Omental fat pad (tissue), 4 donors: ENCODE measurements around the gene AVPR2. TPM values are rescaled to one million over a fixed set of nuclear protein-coding genes. Genes with fewer than 3 reads are reported as not detected.
A peak's percentile ranks its signal among the peaks of the same experiment; 100 is the strongest.

ENCODE experiments used
- ATAC-seq: fragments of 150-250 bp; one replicate; pipeline ENCODE4 v1.9.1; 2016; ENCODE audit warnings: mild to moderate bottlenecking, moderate library complexity; ENCODE audit not compliant: low FRiP score
- DNase-seq: peaks from one replicate; pipeline ENCODE4 v3.0.0-alpha.2; 2019; ENCODE audit warnings: low spot score
- total RNA-seq, 4 donors: library from RNA; depleted of rRNA; stranded (reverse); fragments of >200 nt; gene quantifications; one replicate each; pipeline ENCODE4 v1.1.0, GENCODE V29; 2016
- TF ChIP-seq, protein P1 (sequence below), 3 donors: fragments of 450-650 bp; IDR thresholded peaks; one replicate each; pipeline ENCODE4 v1.5.1; 2016 to 2017; ENCODE audit warnings: antibody characterized with exemption in 3 of 3, mild to moderate bottlenecking in 3 of 3, moderate library complexity in 2 of 3

The AVPR2 gene
- total RNA-seq, 4 donors from 2014 or later, result 0.74 to 22.7 (median 3.6) TPM

DNA sequence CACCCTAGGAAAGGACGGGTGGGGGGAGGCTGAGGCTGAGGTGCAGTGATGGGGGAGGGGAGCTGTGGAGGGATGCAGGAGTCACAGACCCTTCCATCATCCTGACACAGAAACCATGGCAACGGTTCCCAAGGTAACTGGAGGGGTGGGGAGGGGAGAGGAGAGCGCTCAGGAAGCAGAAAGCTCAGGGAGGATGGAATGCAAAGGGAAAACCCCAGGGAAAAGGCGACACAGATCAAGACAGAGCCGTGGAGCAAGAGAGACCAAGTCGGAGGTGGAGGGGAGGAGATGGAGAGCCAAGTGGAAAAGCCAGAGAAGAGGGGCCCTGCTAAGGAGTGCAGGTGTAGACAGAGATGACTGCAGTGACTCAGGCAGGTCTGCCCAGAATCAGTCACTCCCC, 33.0 kb upstream of the AVPR2 start:
- TF ChIP-seq, protein P1, sequence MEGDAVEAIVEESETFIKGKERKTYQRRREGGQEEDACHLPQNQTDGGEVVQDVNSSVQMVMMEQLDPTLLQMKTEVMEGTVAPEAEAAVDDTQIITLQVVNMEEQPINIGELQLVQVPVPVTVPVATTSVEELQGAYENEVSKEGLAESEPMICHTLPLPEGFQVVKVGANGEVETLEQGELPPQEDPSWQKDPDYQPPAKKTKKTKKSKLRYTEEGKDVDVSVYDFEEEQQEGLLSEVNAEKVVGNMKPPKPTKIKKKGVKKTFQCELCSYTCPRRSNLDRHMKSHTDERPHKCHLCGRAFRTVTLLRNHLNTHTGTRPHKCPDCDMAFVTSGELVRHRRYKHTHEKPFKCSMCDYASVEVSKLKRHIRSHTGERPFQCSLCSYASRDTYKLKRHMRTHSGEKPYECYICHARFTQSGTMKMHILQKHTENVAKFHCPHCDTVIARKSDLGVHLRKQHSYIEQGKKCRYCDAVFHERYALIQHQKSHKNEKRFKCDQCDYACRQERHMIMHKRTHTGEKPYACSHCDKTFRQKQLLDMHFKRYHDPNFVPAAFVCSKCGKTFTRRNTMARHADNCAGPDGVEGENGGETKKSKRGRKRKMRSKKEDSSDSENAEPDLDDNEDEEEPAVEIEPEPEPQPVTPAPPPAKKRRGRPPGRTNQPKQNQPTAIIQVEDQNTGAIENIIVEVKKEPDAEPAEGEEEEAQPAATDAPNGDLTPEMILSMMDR (IDR thresholded peaks at IDR 0.05), result no peak
- ATAC-seq (no peak), DNase-seq (no peak)

DNA sequence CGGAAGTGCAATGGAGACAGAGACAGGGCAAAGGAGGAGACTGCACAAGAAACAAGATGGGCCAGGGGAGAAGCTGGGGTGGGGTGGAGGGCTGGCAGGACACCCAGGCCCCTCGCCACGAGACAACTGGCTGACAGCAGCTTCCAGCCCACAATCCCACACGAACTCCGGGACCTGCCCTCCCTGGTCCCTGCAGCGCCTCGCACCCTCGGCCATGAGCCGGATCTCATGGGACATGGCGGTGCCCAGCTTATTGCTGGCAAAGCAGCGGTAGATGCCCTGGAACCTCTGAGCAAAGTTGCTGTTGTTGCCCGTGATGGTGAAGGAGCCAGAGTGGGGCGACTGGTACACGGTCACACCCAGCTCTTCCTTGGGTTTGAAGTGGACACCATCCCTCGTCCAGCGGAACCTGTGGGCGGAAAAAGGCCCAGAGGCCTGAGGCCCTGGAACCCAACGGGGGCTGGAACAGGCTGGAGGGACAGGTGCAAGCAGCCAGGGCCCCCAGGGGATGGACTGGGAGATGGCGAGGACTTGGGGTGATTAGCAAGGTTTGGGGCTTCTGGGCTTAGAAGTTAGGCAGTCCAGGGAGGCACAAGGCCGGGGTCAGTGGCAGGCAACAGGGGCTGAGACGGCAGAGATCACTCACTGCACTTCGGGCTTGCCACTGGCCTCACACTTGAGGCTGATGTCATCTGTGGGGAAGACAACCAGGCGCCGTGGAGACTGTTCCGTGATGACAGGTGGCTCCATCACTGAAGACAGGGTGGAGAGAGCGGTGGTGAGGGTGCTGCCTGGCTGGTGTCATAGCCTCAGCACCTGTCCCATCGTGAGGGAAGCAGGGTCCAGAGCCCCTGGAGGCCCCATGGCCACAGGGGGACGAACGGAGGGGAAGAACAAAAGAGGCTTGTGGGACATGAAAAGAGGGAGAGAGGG, 32.3 kb upstream of the AVPR2 start:
- no peak for DNase-seq
- TF ChIP-seq, protein P1 (IDR thresholded peaks at IDR 0.05), result no peak
- ATAC-seq, result no peak

GRCh38 chrX:153873282-153874084, 31.0 kb upstream of the AVPR2 start:
- no peak for ATAC-seq
- no peak for DNase-seq
- TF ChIP-seq, protein P1 (IDR thresholded peaks at IDR 0.05), result no peak

DNA sequence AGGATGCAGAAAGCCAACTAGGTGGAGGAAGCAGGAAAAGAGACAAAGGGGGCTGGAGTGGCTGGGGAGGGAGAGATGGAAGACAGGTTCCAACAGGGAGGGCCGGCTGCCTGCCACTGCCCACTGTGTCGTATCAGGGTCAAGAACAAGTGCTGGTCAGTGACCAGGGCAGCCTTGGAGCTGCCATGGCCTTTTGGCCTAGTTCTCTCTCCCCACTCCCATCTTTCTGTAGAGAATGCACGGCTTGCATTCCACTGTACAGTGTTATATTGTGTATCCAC, 30.4 kb upstream of the AVPR2 start:
- TF ChIP-seq, protein P1 (IDR thresholded peaks at IDR 0.05), result no peak
- ATAC-seq, result no peak
- DNase-seq, result no peak

DNA sequence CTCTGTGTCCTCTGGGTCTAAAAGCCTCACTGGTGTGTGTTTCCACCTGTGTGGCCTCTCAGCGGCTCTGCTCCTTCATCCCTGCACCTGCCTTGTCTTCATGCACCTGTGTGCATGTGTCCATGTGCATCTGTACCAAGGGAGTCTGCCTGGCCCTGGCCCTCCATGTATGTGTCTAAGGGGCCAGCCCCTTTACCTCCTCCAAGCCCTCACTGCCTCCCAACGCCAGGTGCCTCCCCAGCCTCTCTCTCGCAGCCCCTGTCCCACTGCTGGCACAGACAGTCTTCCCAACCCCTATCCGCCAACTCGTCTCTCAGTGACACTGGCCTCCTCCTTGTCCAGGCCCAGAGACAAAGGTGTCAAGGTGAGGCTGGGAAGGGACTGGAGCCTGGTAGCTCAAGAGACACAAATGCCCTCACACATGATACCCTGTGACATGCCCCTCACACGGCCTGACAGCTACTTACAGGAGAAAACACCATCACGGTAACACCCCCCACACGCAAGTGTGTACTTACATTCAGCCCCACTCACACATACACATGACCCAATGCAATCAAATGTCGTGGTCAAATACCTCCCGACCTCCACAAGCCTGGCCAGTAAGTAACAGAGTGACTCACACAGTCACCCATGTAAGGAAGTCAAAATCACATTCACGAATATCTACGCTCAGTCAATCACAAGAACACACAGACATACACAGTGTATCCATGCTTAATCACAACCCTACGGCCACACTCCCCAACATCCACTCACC, 29.9 kb upstream of the AVPR2 start:
- DNase-seq, result no peak
- TF ChIP-seq, protein P1 (IDR thresholded peaks at IDR 0.05), result no peak
- no peak for ATAC-seq

DNA sequence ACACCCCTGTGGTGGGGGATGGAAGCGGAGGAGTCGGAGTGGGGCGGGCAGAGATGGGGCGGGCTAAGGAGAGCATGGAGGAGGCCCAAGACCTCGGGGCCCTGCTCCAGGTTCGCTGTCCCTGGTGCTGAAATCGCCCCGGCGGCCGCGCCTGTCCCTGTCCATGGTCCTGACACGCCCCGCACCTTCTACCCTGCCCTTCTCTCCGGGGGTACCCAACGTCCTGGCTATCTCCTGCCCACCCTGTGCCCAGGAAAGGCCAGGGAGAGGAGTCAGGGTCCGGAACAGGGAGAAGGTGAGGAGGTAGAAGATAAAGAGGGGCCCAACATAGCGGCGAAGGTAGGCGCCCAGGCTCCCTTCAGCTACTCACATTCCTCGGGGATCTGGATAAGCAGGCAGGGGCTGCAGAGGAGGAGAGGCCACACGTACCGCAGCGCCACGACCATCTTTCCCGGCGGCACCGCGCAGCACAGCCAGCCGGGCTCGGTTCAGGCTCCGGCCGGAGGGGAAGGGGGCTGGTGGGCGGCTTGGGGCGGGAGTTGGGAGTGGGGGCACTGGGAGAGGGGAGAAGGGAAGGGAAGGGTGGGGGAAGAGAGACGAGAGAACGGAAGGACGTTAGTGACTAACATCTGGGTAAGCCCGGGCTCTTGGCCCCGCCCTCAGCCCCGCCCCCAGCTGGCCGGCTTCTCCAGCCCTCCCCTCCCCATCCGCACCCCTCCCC, 28.9 kb upstream of the AVPR2 start:
- TF ChIP-seq, protein P1 (IDR thresholded peaks at IDR 0.05), result no peak
- DNase-seq, result peak; percentile 35
- ATAC-seq, result peak; percentile 53
